H9 (cell line): ENCODE results near the gene SEC22C. TPM values are rescaled to one million over a fixed set of nuclear protein-coding genes. Genes with fewer than 3 reads are reported as not detected.

Experiments
- DNase-seq: peaks from one replicate; pipeline ENCODE4 v3.0.0-alpha.2; 2017
- H2AFZ ChIP-seq: one replicate; pipeline ENCODE4 v1.6.1; 2013; ENCODE audit warnings: mild to moderate bottlenecking, low read length, control low read depth, moderate library complexity
- H2AK5ac ChIP-seq: 2 replicates; pipeline ENCODE4 v1.6.1; 2013; ENCODE audit warnings: low read length, control low read depth, mixed read lengths; ENCODE audit not compliant: insufficient read length
- H2BK120ac ChIP-seq: one replicate; pipeline ENCODE4 v1.6.1; 2013; ENCODE audit warnings: low read depth, mild to moderate bottlenecking, low read length, control low read depth, inconsistent platforms; ENCODE audit not compliant: poor library complexity, severe bottlenecking
- H2BK12ac ChIP-seq: 2 replicates; pipeline ENCODE4 v1.6.1; 2013; ENCODE audit warnings: low read length, control low read depth, mixed read lengths, low read depth; ENCODE audit not compliant: insufficient read length
- H2BK15ac ChIP-seq: 2 replicates; pipeline ENCODE4 v1.6.1; 2013; ENCODE audit warnings: low read depth, low read length, control low read depth
- H2BK20ac ChIP-seq: one replicate; pipeline ENCODE4 v1.6.1; 2013; ENCODE audit warnings: low read depth, mild to moderate bottlenecking, low read length, control low read depth, inconsistent platforms; ENCODE audit not compliant: poor library complexity, severe bottlenecking
- H2BK5ac ChIP-seq: 2 replicates; pipeline ENCODE4 v1.6.1; 2013; ENCODE audit warnings: low read length, control low read depth, mixed read lengths; ENCODE audit not compliant: insufficient read length
- H3K14ac ChIP-seq: 2 replicates; pipeline ENCODE4 v1.6.1; 2013; ENCODE audit warnings: low read length, control low read depth; ENCODE audit not compliant: insufficient read depth
- H3K18ac ChIP-seq: 2 replicates; pipeline ENCODE4 v1.6.1; 2013; ENCODE audit warnings: low read depth, mild to moderate bottlenecking, mixed read lengths, low read length, control low read depth; ENCODE audit not compliant: insufficient read length
- H3K23ac ChIP-seq: 2 replicates; pipeline ENCODE4 v1.6.1; 2013; ENCODE audit warnings: low read length, control low read depth, mixed read lengths, low read depth; ENCODE audit not compliant: insufficient read length
- H3K23me2 ChIP-seq: 2 replicates; pipeline ENCODE4 v1.6.1; 2013; ENCODE audit warnings: low read depth, mild to moderate bottlenecking, mixed read lengths, low read length, control low read depth; ENCODE audit not compliant: insufficient read length, poor library complexity, severe bottlenecking
- H3K27ac ChIP-seq: 2 replicates; pipeline ENCODE4 v1.5.1; 2013; ENCODE audit warnings: low read length, control low read depth, mixed read lengths, low read depth; ENCODE audit not compliant: insufficient read length
- H3K27me3 ChIP-seq: 2 replicates; pipeline ENCODE4 v1.6.1; 2013; ENCODE audit warnings: low read length, control low read depth, inconsistent platforms; ENCODE audit not compliant: insufficient read depth
- H3K4ac ChIP-seq: 2 replicates; pipeline ENCODE4 v1.6.1; 2013; ENCODE audit warnings: low read depth, mild to moderate bottlenecking, control low read depth, inconsistent platforms, low read length, moderate library complexity
- H3K4me1 ChIP-seq: 2 replicates; pipeline ENCODE4 v1.6.1; 2013; ENCODE audit warnings: low read length, control low read depth, inconsistent platforms; ENCODE audit not compliant: insufficient read depth
- H3K4me2 ChIP-seq: 2 replicates; pipeline ENCODE4 v1.6.1; 2013; ENCODE audit warnings: low read length, control low read depth, mixed read lengths; ENCODE audit not compliant: insufficient read length, insufficient read depth
- H3K56ac ChIP-seq: 2 replicates; pipeline ENCODE4 v1.6.1; 2013; ENCODE audit warnings: low read depth, mild to moderate bottlenecking, mixed read lengths, low read length, control low read depth; ENCODE audit not compliant: insufficient read length
- H3K79me1 ChIP-seq: 2 replicates; pipeline ENCODE4 v1.6.1; 2013; ENCODE audit warnings: low read depth, mild to moderate bottlenecking, moderate library complexity, low read length, control low read depth, inconsistent platforms; ENCODE audit not compliant: insufficient read depth, poor library complexity, severe bottlenecking
- H3K79me2 ChIP-seq: 2 replicates; pipeline ENCODE4 v1.6.1; 2013; ENCODE audit warnings: low read length, control low read depth, inconsistent platforms; ENCODE audit not compliant: insufficient read depth
- H3K9ac ChIP-seq: 2 replicates; pipeline ENCODE4 v1.6.1; 2013; ENCODE audit warnings: low read length, control low read depth, mixed read lengths; ENCODE audit not compliant: insufficient read length; ENCODE audit errors: extremely low read depth
- H3K9me3 ChIP-seq: one replicate; pipeline ENCODE4 v1.6.1; 2013; ENCODE audit warnings: low read depth, low read length, inconsistent platforms; ENCODE audit not compliant: control insufficient read depth
- H3T11ph ChIP-seq: one replicate; pipeline ENCODE4 v1.6.1; 2013; ENCODE audit warnings: mild to moderate bottlenecking, low read length, control low read depth, inconsistent platforms
- H4K20me1 ChIP-seq: one replicate; pipeline ENCODE4 v1.6.1; 2013; ENCODE audit not compliant: control insufficient read depth, insufficient read length, insufficient read depth
- H4K5ac ChIP-seq: 2 replicates; pipeline ENCODE4 v1.6.1; 2013; ENCODE audit warnings: low read depth, mild to moderate bottlenecking, mixed read lengths, low read length, control low read depth; ENCODE audit not compliant: insufficient read length
- H4K8ac ChIP-seq: replicated peaks from 2 replicates; pipeline ENCODE4 v1.6.1; 2013; ENCODE audit warnings: low read length, control low read depth, mixed read lengths, low read depth; ENCODE audit not compliant: insufficient read length
- H4K91ac ChIP-seq: 2 replicates; pipeline ENCODE4 v1.6.1; 2013; ENCODE audit warnings: low read depth, mild to moderate bottlenecking, moderate library complexity, mixed read lengths, low read length, control low read depth; ENCODE audit not compliant: insufficient read length
- H3K27ac Mint-ChIP-seq, 3 experiments: 2 replicates in 2 of 3; 3 replicates in 1 of 3; pipeline ENCODE4 v1.8.0; 2020 to 2021; ENCODE audit warnings: mixed read lengths in 3 of 3, mild to moderate bottlenecking in 1 of 3, moderate library complexity in 1 of 3
- H3K27me3 Mint-ChIP-seq: 2 replicates; pipeline ENCODE4 v1.8.0; 2021; ENCODE audit warnings: low read depth, mild to moderate bottlenecking, moderate library complexity, mixed read lengths
- H3K36me3 Mint-ChIP-seq, 3 experiments: 2 replicates in 2 of 3; 3 replicates in 1 of 3; pipeline ENCODE4 v1.8.0; 2020 to 2021; ENCODE audit warnings: low read depth in 3 of 3, mixed read lengths in 3 of 3; ENCODE audit not compliant: insufficient read depth in 1 of 3
- H3K4me1 Mint-ChIP-seq, 2 experiments: 2 replicates each; pipeline ENCODE4 v1.8.0; 2020; ENCODE audit warnings: mixed read lengths in 2 of 2
- H3K4me3 Mint-ChIP-seq, 2 experiments: 2 replicates in 1 of 2; 3 replicates in 1 of 2; pipeline ENCODE4 v1.8.0; 2020 to 2021; ENCODE audit warnings: mild to moderate bottlenecking in 2 of 2, mixed read lengths in 2 of 2, moderate library complexity in 1 of 2
- H3K9me3 Mint-ChIP-seq, 2 experiments: 2 replicates in 1 of 2; 3 replicates in 1 of 2; pipeline ENCODE4 v1.8.0; 2020; ENCODE audit warnings: mild to moderate bottlenecking in 2 of 2, mixed read lengths in 2 of 2, moderate library complexity in 1 of 2
- WGBS: extraction: QIAGEN DNeasy Blood & Tissue Kit; methylation state at CpG from one replicate; pipeline ENCODE4 v1.1.7; 2013; ENCODE audit warnings: missing lambda C conversion rate, low lambda C conversion rate, mixed read lengths; ENCODE audit not compliant: insufficient read length; ENCODE audit errors: extremely low coverage; 5-methylcytosine and 5-hydroxymethylcytosine counted together
- total RNA-seq: library from RNA; stranded (reverse); gene quantifications from 2 replicates; pipeline ENCODE4 v1.2.1, GENCODE V29; 2021
- TF ChIP-seq, protein P1 (sequence below): fragments of 200-600 bp; sonication (generic); conservative IDR thresholded peaks from 3 replicates; pipeline ENCODE4 v1.8.0; 2021; ENCODE audit warnings: antibody characterized with exemption, mild to moderate bottlenecking

The SEC22C gene
- total RNA-seq, 1 experiment from 2014 or later = 28.2 TPM

DNA sequence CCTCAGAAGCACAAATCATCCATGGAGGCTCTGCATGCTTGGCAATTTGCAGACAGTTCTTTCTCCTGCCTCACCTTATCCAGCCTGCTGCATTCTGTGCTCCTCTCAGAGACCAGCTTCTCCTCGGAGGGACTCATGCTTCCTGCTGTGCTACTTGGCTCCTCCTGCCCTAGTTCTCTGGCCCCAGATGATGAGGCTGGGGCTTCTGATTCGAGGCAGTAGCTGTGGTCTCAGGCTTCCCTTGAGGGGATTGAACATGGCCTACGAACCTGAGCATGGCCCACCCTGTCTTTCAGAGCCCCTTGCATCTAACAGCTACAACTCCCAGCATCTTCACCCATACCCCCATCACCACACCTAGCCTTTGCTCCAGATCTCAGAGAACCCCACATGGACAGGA is 72.7 kb downstream of the SEC22C start:
- H2BK120ac ChIP-seq = no peak overlapping the region
- TF ChIP-seq, protein P1, sequence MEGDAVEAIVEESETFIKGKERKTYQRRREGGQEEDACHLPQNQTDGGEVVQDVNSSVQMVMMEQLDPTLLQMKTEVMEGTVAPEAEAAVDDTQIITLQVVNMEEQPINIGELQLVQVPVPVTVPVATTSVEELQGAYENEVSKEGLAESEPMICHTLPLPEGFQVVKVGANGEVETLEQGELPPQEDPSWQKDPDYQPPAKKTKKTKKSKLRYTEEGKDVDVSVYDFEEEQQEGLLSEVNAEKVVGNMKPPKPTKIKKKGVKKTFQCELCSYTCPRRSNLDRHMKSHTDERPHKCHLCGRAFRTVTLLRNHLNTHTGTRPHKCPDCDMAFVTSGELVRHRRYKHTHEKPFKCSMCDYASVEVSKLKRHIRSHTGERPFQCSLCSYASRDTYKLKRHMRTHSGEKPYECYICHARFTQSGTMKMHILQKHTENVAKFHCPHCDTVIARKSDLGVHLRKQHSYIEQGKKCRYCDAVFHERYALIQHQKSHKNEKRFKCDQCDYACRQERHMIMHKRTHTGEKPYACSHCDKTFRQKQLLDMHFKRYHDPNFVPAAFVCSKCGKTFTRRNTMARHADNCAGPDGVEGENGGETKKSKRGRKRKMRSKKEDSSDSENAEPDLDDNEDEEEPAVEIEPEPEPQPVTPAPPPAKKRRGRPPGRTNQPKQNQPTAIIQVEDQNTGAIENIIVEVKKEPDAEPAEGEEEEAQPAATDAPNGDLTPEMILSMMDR = no peak
- H3K9me3 Mint-ChIP-seq = no peaks in the 10 kb centered on the region

More for the DNA sequence above, 72.7 kb downstream of the SEC22C start:
- H3K23ac ChIP-seq = no peak overlapping the region
- H3T11ph ChIP-seq = no peak overlapping the region
- no peak overlapping the region for H2AFZ ChIP-seq
- peaks cover 12% of the 10 kb centered on the region for H3K27me3 Mint-ChIP-seq
- H3K79me1 ChIP-seq = no peaks in the 10 kb centered on the region
- no peak overlapping the region for H4K8ac ChIP-seq
- H3K23me2 ChIP-seq = no peaks in the 10 kb centered on the region
- no peak overlapping the region for H3K4ac ChIP-seq
- no peak overlapping the region for H2AK5ac ChIP-seq
- H2BK20ac ChIP-seq = no peak overlapping the region
- no peak overlapping the region for H4K91ac ChIP-seq
- no peak overlapping the region for H3K9ac ChIP-seq
- peaks cover 22 to 23% of the 10 kb centered on the region in 2 experiments for H3K4me1 Mint-ChIP-seq
- no peaks in the 10 kb centered on the region for H3K79me2 ChIP-seq
- no peak for DNase-seq
- H3K14ac ChIP-seq = no peak overlapping the region
- H3K4me2 ChIP-seq = no peak overlapping the region
- no peaks in the 10 kb centered on the region for H3K27me3 ChIP-seq
- no peak overlapping the region for H2BK5ac ChIP-seq
- no CpG with 5 or more reads among the region's 3 CpGs for WGBS
- no peak overlapping the region for H2BK15ac ChIP-seq
- peaks cover 0 to 2% (median 0%) of the 10 kb centered on the region in 3 experiments; a peak in 1 of 7 replicates for H3K36me3 Mint-ChIP-seq
- no peak overlapping the region for H3K56ac ChIP-seq
- H3K4me3 Mint-ChIP-seq = no peak overlapping the region
- H4K20me1 ChIP-seq = no peaks in the 10 kb centered on the region
- no peak overlapping the region for H4K5ac ChIP-seq
- no peak overlapping the region for H3K27ac ChIP-seq
- peaks cover 7% of the 10 kb centered on the region; the same call in 1 of the 2 replicates for H3K4me1 ChIP-seq
- H2BK12ac ChIP-seq = no peak overlapping the region
- H3K9me3 ChIP-seq = no peaks in the 10 kb centered on the region
- H3K18ac ChIP-seq = no peak overlapping the region
- H3K27ac Mint-ChIP-seq = no peak overlapping the region
